Natural killer cell (primary cell): ENCODE measurements around the gene TPO. TPM values are rescaled to one million over a fixed set of nuclear protein-coding genes. Genes with fewer than 3 reads are reported as not detected.
"Not testable (repeated sequence)": the region's sequence is repeated elsewhere in the genome, so short reads cannot be mapped to it uniquely, and the experiment has no call there.

Experiments used
- ATAC-seq, 3 donors: fragments of 150-1000 bp in 2 of 3; fragments of 200-7000 bp in 1 of 3; cut with Tn5 transposase; 1 replicate in 1 of 3; 2 replicates in 2 of 3; pipeline ENCODE4 v1.10.0; 2021; ENCODE audit warnings: mild to moderate bottlenecking in 2 of 3, moderate library complexity in 2 of 3
- DNase-seq, 2 donors: peaks; one replicate each; pipeline versions ENCODE4 v3.0.0 to v3.0.0-alpha.2; 2013 to 2021; ENCODE audit warnings: mixed read lengths in 1 of 2
- H3K27ac ChIP-seq: one replicate; pipeline ENCODE4 v1.5.1; 2013; ENCODE audit warnings: mild to moderate bottlenecking, low read length
- H3K27me3 ChIP-seq: one replicate; pipeline ENCODE4 v1.6.1; 2013; ENCODE audit warnings: low read length; ENCODE audit not compliant: control insufficient read depth, insufficient read depth
- H3K36me3 ChIP-seq: one replicate; pipeline ENCODE4 v1.6.1; 2013; ENCODE audit warnings: low read length; ENCODE audit not compliant: control insufficient read depth, insufficient read depth
- H3K4me1 ChIP-seq: one replicate; pipeline ENCODE4 v1.6.1; 2013; ENCODE audit warnings: low read length; ENCODE audit not compliant: control insufficient read depth, insufficient read depth
- H3K4me3 ChIP-seq: one replicate; pipeline ENCODE4 v1.5.1; 2013; ENCODE audit warnings: low read length
- H3K9me3 ChIP-seq: one replicate; pipeline ENCODE4 v1.6.1; 2013; ENCODE audit warnings: low read length; ENCODE audit not compliant: control insufficient read depth, insufficient read depth
- H3K27ac Mint-ChIP-seq, 2 donors: one replicate each; pipeline ENCODE4 v1.8.0; 2022; ENCODE audit warnings: mild to moderate bottlenecking in 2 of 2, mixed read lengths in 2 of 2, moderate library complexity in 1 of 2
- H3K27me3 Mint-ChIP-seq, 2 donors: one replicate each; pipeline ENCODE4 v1.8.0; 2022; ENCODE audit warnings: low read depth in 2 of 2, mixed read lengths in 2 of 2
- H3K36me3 Mint-ChIP-seq: one replicate; pipeline ENCODE4 v1.8.0; 2022; ENCODE audit warnings: mixed read lengths
- H3K4me1 Mint-ChIP-seq, 2 donors: one replicate each; pipeline ENCODE4 v1.8.0; 2022; ENCODE audit warnings: mixed read lengths in 2 of 2
- H3K4me3 Mint-ChIP-seq: one replicate; pipeline ENCODE4 v1.8.0; 2022; ENCODE audit warnings: mild to moderate bottlenecking, moderate library complexity, mixed read lengths
- H3K9me3 Mint-ChIP-seq, 2 donors: one replicate each; pipeline ENCODE4 v1.8.0; 2022; ENCODE audit warnings: mixed read lengths in 2 of 2
- WGBS: methylation state at CpG from one replicate; pipeline ENCODE4 v1.1.7; 2013; ENCODE audit warnings: missing lambda C conversion rate; ENCODE audit not compliant: insufficient coverage; 5-methylcytosine and 5-hydroxymethylcytosine counted together
- intact Hi-C: fragments of 100-400 bp; cut with micrococcal nuclease; formaldehyde crosslinking; loops from one replicate; pipeline ENCODE4 v1.14.2; 2022
- total RNA-seq, 4 donors: library from RNA; stranded (reverse); fragments of 120-200 nt in 1 of 4; gene quantifications; one replicate each; pipeline versions ENCODE4 v1.2.3 to v1.2.4, GENCODE V29; 2013 to 2022
- TF ChIP-seq, protein P1 (sequence below): fragments of 200-600 bp; IDR thresholded peaks from one replicate; pipeline ENCODE4 v1.8.0; 2022; ENCODE audit warnings: antibody characterized with exemption

TPO gene
- total RNA-seq, 3 donors from 2014 or later (not counting 1 experiment from before 2014, with no cell fraction given) = not detected

DNA sequence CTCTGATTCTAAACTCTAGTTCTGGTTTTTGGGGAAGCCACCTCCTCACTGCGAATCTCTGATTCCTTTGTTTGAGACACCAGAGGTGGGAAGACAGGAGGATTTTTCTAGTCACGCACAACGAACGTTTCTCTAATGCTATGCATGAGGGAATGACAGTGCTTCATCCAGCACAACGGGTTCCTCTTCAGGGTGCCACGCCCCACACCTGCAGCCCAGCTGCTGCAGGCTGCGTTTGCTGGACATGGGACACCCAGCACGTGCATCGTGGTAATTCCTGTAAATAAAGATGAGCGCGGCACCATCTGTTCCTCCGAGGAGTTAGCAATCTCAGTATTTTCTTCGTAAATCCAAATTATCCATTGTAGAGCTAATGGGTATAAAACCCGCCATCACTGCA is 37.5 kb upstream of the TPO start:
- peaks cover 4 to 13% of the 10 kb centered on the region in 2 donors for H3K27me3 Mint-ChIP-seq
- intact Hi-C loops = no loop called here
- TF ChIP-seq, protein P1, sequence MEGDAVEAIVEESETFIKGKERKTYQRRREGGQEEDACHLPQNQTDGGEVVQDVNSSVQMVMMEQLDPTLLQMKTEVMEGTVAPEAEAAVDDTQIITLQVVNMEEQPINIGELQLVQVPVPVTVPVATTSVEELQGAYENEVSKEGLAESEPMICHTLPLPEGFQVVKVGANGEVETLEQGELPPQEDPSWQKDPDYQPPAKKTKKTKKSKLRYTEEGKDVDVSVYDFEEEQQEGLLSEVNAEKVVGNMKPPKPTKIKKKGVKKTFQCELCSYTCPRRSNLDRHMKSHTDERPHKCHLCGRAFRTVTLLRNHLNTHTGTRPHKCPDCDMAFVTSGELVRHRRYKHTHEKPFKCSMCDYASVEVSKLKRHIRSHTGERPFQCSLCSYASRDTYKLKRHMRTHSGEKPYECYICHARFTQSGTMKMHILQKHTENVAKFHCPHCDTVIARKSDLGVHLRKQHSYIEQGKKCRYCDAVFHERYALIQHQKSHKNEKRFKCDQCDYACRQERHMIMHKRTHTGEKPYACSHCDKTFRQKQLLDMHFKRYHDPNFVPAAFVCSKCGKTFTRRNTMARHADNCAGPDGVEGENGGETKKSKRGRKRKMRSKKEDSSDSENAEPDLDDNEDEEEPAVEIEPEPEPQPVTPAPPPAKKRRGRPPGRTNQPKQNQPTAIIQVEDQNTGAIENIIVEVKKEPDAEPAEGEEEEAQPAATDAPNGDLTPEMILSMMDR = no peak
- no peaks in the 10 kb centered on the region for H3K4me1 Mint-ChIP-seq
- WGBS = 78% methylated on average over 14 of the region's 14 CpGs
- Histone ChIP-seq H3K27me3 (no peaks in the 10 kb centered on the region), H3K4me1 (no peaks in the 10 kb centered on the region), H3K36me3 (no peaks in the 10 kb centered on the region), H3K9me3 (no peaks in the 10 kb centered on the region), H3K27ac (no peak overlapping the region), H3K4me3 (no peak overlapping the region)
- no peaks in the 10 kb centered on the region for H3K36me3 Mint-ChIP-seq
- H3K4me3 Mint-ChIP-seq = no peak overlapping the region
- DNase-seq (no peak), ATAC-seq (no peak)
- H3K27ac Mint-ChIP-seq = no peak overlapping the region
- no peaks in the 10 kb centered on the region for H3K9me3 Mint-ChIP-seq

DNA sequence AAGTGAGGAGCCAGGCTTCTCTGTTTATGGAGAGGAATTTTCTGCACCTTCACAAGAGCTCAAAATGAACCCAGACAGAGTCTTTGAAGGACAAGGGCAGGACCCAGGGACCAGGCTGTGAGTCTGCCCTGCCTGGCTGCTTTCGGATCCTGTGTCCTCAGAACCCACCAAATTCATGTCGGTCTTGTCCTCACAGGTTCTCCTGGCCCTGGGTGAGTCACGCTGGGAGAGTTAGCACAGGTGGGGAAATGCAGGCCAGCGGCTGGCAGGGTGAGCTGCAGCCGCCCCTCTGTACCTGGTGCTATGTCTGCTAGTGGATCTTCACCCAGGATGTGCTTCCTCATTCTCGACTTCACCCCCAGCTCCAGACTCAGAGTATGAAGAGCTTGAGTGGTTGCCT is 35.8 kb upstream of the TPO start:
- H3K9me3 Mint-ChIP-seq = no peaks in the 10 kb centered on the region
- TF ChIP-seq, protein P1 = no peak
- Histone ChIP-seq H3K27me3 (no peaks in the 10 kb centered on the region), H3K36me3 (no peaks in the 10 kb centered on the region), H3K4me3 (no peak overlapping the region), H3K4me1 (no peaks in the 10 kb centered on the region), H3K27ac (no peak overlapping the region), H3K9me3 (no peaks in the 10 kb centered on the region)
- H3K27me3 Mint-ChIP-seq = no peaks in the 10 kb centered on the region
- H3K4me3 Mint-ChIP-seq = no peak overlapping the region
- WGBS = 79% methylated on average over 6 of the region's 6 CpGs
- intact Hi-C loops = no loop called here
- H3K36me3 Mint-ChIP-seq = no peaks in the 10 kb centered on the region
- ATAC-seq (no peak), DNase-seq (no peak)
- no peaks in the 10 kb centered on the region for H3K4me1 Mint-ChIP-seq
- no peak overlapping the region for H3K27ac Mint-ChIP-seq

DNA sequence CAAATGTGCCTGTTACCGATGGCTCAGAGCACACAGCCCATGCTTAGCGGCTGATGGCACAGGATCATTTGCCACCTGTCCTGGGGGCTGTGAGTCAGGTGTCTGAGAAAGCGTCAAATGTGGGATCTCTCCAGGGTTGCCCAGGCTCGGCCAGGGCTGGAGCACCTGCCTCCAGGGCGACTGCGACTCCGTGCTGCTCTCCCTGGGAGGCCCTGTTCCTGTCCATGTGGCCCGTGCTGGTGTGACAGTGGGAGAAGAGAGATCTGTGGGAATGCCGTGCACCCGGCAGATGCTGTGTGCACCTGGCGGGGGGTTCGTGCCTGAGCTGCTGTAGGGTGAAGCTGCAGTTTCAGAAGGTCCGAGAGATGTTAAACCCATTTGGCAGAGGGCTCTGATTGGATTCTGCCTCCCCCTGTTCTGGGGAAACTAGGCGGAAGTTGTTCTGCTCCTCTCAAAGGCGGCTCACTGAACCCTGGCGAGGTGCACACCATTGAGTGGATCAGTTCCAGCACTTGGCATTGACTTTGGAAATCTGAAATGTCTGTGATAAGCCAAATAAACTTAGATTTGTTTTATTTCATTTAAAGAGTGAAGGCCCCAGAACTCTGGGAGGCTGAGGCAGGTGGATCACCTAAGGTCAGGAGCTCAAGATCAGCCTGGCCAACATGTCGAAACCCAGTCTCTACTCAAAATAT is 34.7 kb upstream of the TPO start:
- no peaks in the 10 kb centered on the region for H3K9me3 ChIP-seq
- no peak overlapping the region for H3K27ac ChIP-seq
- H3K4me1 Mint-ChIP-seq = no peaks in the 10 kb centered on the region
- H3K4me1 ChIP-seq = no peaks in the 10 kb centered on the region
- H3K4me3 Mint-ChIP-seq = no peak overlapping the region
- no peak for DNase-seq
- H3K36me3 Mint-ChIP-seq = no peaks in the 10 kb centered on the region
- no peak overlapping the region for H3K27ac Mint-ChIP-seq
- TF ChIP-seq, protein P1 = no peak
- intact Hi-C loops = no loop called here
- no peaks in the 10 kb centered on the region for H3K27me3 ChIP-seq
- H3K27me3 Mint-ChIP-seq = no peaks in the 10 kb centered on the region
- no peak for ATAC-seq
- H3K36me3 ChIP-seq = no peaks in the 10 kb centered on the region
- H3K4me3 ChIP-seq = no peak overlapping the region
- WGBS = 92% methylated on average over 17 of the region's 17 CpGs
- H3K9me3 Mint-ChIP-seq = no peaks in the 10 kb centered on the region

DNA sequence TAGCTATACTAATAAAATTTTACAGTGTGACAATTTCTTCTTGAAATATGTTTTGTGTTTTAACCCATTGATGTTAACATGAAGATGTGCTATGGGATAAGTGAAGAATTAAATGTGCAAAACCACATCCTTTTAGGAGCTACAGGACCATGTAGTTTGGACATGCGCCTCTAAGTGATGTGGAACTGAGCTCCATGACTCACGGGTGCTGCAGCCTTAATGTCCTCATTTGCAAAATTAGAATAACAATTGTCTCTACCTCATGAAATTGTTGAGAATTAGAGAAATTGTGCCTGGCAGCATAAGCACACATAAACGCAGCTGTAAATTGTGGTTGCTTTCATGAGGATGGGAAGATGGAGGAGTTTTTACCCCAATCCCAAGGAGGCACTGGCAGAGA is 31.6 kb upstream of the TPO start:
- H3K4me1 ChIP-seq = no peaks in the 10 kb centered on the region
- no peak overlapping the region for H3K4me3 ChIP-seq
- no peaks in the 10 kb centered on the region for H3K9me3 ChIP-seq
- H3K4me3 Mint-ChIP-seq = no peak overlapping the region
- ATAC-seq = no peak
- H3K4me1 Mint-ChIP-seq = no peaks in the 10 kb centered on the region
- WGBS = 83% methylated on average over 3 of the region's 3 CpGs
- H3K27ac Mint-ChIP-seq = no peak overlapping the region
- no peaks in the 10 kb centered on the region for H3K9me3 Mint-ChIP-seq
- DNase-seq = no peak
- intact Hi-C loops = no loop called here
- no peaks in the 10 kb centered on the region for H3K36me3 Mint-ChIP-seq
- H3K27ac ChIP-seq = no peak overlapping the region
- H3K27me3 Mint-ChIP-seq = peaks cover 0 to 12% of the 10 kb centered on the region in 2 donors
- no peaks in the 10 kb centered on the region for H3K27me3 ChIP-seq
- no peaks in the 10 kb centered on the region for H3K36me3 ChIP-seq
- TF ChIP-seq, protein P1 = no peak

DNA sequence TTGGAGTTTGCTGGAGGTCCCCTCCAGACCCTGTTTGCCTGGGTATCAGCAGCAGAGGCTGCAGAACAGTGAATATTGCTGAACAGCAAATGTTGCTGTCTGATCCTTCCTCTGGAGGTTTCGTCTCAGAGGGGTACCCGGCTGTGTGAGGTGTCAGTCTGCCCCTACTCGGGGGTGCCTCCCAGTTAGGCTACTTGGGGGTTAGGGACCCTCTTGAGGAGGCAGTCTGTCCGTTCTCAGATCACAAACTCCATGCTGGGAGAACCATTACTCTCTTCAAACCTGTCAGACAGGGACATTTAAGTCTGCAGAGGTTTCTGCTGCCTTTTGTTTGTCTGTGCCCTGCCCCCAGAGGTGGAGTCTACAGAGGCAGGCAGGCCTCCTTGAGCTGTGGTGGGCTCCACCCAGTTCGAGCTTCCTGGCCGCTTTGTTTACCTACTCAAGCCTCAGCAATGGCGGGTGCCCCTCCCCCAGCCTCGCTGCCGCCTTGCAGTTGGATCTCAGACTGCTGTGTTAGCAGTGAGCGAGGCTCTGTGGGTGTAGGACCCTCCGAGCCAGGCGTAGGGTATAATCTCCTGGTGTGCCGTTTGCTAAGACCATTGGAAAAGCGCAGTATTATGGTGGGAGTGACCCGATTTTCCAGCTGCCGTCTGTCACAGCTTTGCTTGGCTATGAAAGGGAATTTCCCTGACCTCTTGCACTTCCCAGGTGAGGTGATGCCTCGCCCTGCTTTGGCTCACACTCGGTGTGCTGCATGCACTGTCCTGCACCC is 25.1 kb upstream of the TPO start:
- H3K4me1 Mint-ChIP-seq, H3K4me3 Mint-ChIP-seq, DNase-seq, H3K27ac Mint-ChIP-seq, H3K27me3 ChIP-seq, H3K4me1 ChIP-seq, intact Hi-C loops, H3K36me3 ChIP-seq, H3K9me3 Mint-ChIP-seq, H3K4me3 ChIP-seq, H3K27ac ChIP-seq, ATAC-seq, H3K36me3 Mint-ChIP-seq, H3K9me3 ChIP-seq: not testable (repeated sequence)
- whole genome bisulfite sequencing = 81% methylated on average over 17 of the region's 18 CpGs
- peaks cover 7 to 27% of the 10 kb centered on the region in 2 donors for H3K27me3 Mint-ChIP-seq
